ENCODE results near the gene CNIH4.

DNA sequence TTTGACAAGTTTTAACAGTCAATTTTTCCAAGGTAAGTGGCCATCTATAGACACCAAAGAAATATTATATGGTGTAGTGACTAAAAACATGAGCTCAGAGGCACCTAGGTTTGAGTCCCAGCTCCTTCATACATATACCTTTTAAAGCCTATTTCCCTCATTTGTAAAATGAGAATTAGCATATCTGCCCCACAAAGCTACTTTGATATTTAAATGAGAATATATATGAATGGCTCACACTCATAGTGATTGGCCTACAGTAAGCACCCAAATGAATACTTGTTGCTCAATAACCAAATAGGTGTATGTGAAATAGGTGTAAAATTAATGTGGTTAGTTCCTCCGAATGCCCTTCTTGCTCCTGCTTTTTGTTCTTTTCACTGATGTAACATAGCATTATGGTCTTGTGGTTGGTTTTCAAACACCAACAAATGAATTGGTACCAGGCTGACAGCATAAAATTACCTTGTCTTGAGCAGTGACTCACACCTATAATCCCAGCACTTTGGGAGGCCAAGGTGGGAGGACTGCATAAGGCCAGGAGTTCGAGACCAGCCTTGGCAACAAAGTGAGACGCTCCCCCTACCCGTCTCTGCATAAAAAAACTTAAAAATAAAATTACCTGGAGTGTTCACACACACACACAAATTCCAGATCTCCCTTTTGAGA is 25.3 kb downstream of the CNIH4 start:
- TF ChIP-seq, protein P1, sequence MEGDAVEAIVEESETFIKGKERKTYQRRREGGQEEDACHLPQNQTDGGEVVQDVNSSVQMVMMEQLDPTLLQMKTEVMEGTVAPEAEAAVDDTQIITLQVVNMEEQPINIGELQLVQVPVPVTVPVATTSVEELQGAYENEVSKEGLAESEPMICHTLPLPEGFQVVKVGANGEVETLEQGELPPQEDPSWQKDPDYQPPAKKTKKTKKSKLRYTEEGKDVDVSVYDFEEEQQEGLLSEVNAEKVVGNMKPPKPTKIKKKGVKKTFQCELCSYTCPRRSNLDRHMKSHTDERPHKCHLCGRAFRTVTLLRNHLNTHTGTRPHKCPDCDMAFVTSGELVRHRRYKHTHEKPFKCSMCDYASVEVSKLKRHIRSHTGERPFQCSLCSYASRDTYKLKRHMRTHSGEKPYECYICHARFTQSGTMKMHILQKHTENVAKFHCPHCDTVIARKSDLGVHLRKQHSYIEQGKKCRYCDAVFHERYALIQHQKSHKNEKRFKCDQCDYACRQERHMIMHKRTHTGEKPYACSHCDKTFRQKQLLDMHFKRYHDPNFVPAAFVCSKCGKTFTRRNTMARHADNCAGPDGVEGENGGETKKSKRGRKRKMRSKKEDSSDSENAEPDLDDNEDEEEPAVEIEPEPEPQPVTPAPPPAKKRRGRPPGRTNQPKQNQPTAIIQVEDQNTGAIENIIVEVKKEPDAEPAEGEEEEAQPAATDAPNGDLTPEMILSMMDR (IDR thresholded peaks at IDR 0.05; ENCODE audit: insufficient read depth, low read length, poor library complexity, severe bottlenecking) = no peak
- no peak for TF ChIP-seq EZH2phosphoT487 (conservative IDR thresholded peaks at IDR 0.05; ENCODE audit: low read length)

Data from SU-DHL-6 (cell line).